A549 (cell line): ENCODE results near the gene C14orf119. TPM values are rescaled to one million over a fixed set of nuclear protein-coding genes. Genes with fewer than 3 reads are reported as not detected.

ENCODE experiments used
- ATAC-seq, 2 experiments: fragments of 200-7000 bp in 1 of 2; fragments of >200 bp in 1 of 2; cut with Nextera tagmentation in 1 of 2; cut with Tn5 transposase in 1 of 2; 3 replicates each; pipeline versions ENCODE4 v1.8.0 to v1.9.1; 2018 to 2020; ENCODE audit warnings: mild to moderate bottlenecking in 1 of 2, moderate library complexity in 1 of 2
- CTCF ChIA-PET: fragments of 300-600 bp; sonication (Branson Sonifier 250); formaldehyde crosslinking; extraction: SDS; loops from one replicate; lab custom pipeline; 2021; ENCODE audit warnings: antibody characterized with exemption, inconsistent platforms; lab: Yijun Ruan, JAX
- POLR2A ChIA-PET: fragments of 350-600 bp; formaldehyde crosslinking; extraction: SDS; loops from one replicate; lab custom pipeline; 2021; ENCODE audit warnings: antibody characterized with exemption, inconsistent platforms; lab: Yijun Ruan, JAX
- DNase-seq, 2 experiments: peaks; one replicate each; pipeline versions ENCODE4 v3.0.0 to v3.0.0-alpha.2; 2011 to 2016; ENCODE audit warnings: low read depth in 1 of 2, low spot score in 1 of 2
- FAIRE-seq: peaks from 2 replicates; lab custom pipeline; 2011; peaks lifted over from hg19 to GRCh38; lab: Jason Lieb, UNC
- H3K27ac ChIP-seq, 2 experiments: fragments of >200 bp; sonication (Bioruptor Twin); formaldehyde crosslinking; 3 replicates each; pipeline ENCODE4 v1.5.1; 2016 to 2017
- H3K4me1 ChIP-seq: fragments of >200 bp; sonication (Bioruptor Twin); formaldehyde crosslinking; 3 replicates; pipeline ENCODE4 v1.6.1; 2016
- H3K4me2 ChIP-seq: fragments of >200 bp; sonication (Bioruptor Twin); formaldehyde crosslinking; 3 replicates; pipeline ENCODE4 v1.6.1; 2016
- H3K4me3 ChIP-seq: fragments of >200 bp; sonication (Bioruptor Twin); formaldehyde crosslinking; 3 replicates; pipeline ENCODE4 v1.5.1; 2016
- H3K9me3 ChIP-seq: fragments of >200 bp; sonication (Bioruptor Twin); formaldehyde crosslinking; 3 replicates; pipeline ENCODE4 v1.6.1; 2016
- CBX2 ChIP-seq: fragments of 200-600 bp; sonication (generic); IDR thresholded peaks from 2 replicates; pipeline ENCODE4 v1.6.1; 2016; ENCODE audit warnings: low read depth, mild to moderate bottlenecking, borderline replicate concordance
- CEBPB ChIP-seq, 2 experiments: fragments of >200 bp in 1 of 2; sonication (Bioruptor Twin) in 1 of 2; formaldehyde crosslinking in 1 of 2; IDR thresholded peaks; 2 replicates each; pipeline ENCODE4 v1.6.1; 2012 to 2016
- CHD4 ChIP-seq: fragments of 200-600 bp; sonication (generic); IDR thresholded peaks from 2 replicates; pipeline ENCODE4 v1.6.1; 2016; ENCODE audit warnings: antibody characterized with exemption, mild to moderate bottlenecking, borderline replicate concordance
- E2F6 ChIP-seq: IDR thresholded peaks from 2 replicates; pipeline ENCODE4 v1.6.1; 2012; ENCODE audit warnings: low read depth, borderline replicate concordance
- EHMT2 ChIP-seq: fragments of 200-600 bp; sonication (generic); IDR thresholded peaks from 2 replicates; pipeline ENCODE4 v1.6.1; 2016; ENCODE audit warnings: antibody characterized with exemption, low read depth, mild to moderate bottlenecking, moderate library complexity
- ESRRA ChIP-seq: fragments of 150-350 bp; IDR thresholded peaks from 2 replicates; pipeline ENCODE4 v1.6.1; 2014; ENCODE audit warnings: mild to moderate bottlenecking, low read length, borderline replicate concordance
- FOSL2 ChIP-seq, 2 experiments: fragments of 450-650 bp in 1 of 2; fragments of >200 bp in 1 of 2; sonication (Bioruptor Twin) in 1 of 2; formaldehyde crosslinking; IDR thresholded peaks; 2 replicates each; pipeline versions ENCODE4 v1.5.0 to v1.6.1; 2016 to 2020; ENCODE audit warnings: mild to moderate bottlenecking in 1 of 2, moderate library complexity in 1 of 2
- FOXS1 ChIP-seq: fragments of 250-450 bp; sonication (Bioruptor Pico); IDR thresholded peaks from 2 replicates; pipeline ENCODE4 v1.5.0; 2020; ENCODE audit warnings: mild to moderate bottlenecking, moderate library complexity
- HEYL ChIP-seq: fragments of 250-450 bp; sonication (Bioruptor Pico); IDR thresholded peaks from 2 replicates; pipeline ENCODE4 v1.8.0; 2021; ENCODE audit warnings: mild to moderate bottlenecking, moderate library complexity
- HOXB13 ChIP-seq: fragments of 250-450 bp; sonication (Bioruptor Pico); IDR thresholded peaks from 2 replicates; pipeline ENCODE4 v1.5.0; 2020; ENCODE audit warnings: low read depth, mild to moderate bottlenecking, moderate library complexity
- JUNB ChIP-seq: fragments of >200 bp; sonication (Bioruptor Twin); formaldehyde crosslinking; IDR thresholded peaks from 2 replicates; pipeline ENCODE4 v1.6.1; 2016
- KDM1A ChIP-seq: fragments of 200-600 bp; sonication (generic); IDR thresholded peaks from 2 replicates; pipeline ENCODE4 v1.6.1; 2016; ENCODE audit warnings: low read depth, mild to moderate bottlenecking
- KDM5A ChIP-seq: fragments of 200-600 bp; sonication (generic); IDR thresholded peaks from 2 replicates; pipeline ENCODE4 v1.6.1; 2016; ENCODE audit warnings: antibody characterized with exemption, mild to moderate bottlenecking
- MAFK ChIP-seq: fragments of 450-650 bp; IDR thresholded peaks from 2 replicates; pipeline ENCODE4 v1.6.1; 2014; ENCODE audit not compliant: partially characterized antibody
- MAX ChIP-seq: IDR thresholded peaks from 2 replicates; pipeline ENCODE4 v1.6.1; 2012
- MAZ ChIP-seq: fragments of 150-350 bp; IDR thresholded peaks from 2 replicates; pipeline ENCODE4 v1.6.1; 2014; ENCODE audit warnings: antibody characterized with exemption, low read depth, low read length, borderline replicate concordance
- POLR2A ChIP-seq: IDR thresholded peaks from 2 replicates; pipeline ENCODE4 v1.6.1; 2012; ENCODE audit warnings: mild to moderate bottlenecking, low read length
- SMC3 ChIP-seq: fragments of >200 bp; sonication (Bioruptor Twin); formaldehyde crosslinking; IDR thresholded peaks from 3 replicates; pipeline ENCODE4 v1.6.1; 2018; ENCODE audit warnings: inconsistent platforms
- TFCP2L1 ChIP-seq: fragments of 250-450 bp; sonication (Bioruptor Pico); IDR thresholded peaks from 2 replicates; pipeline ENCODE4 v1.5.0; 2021; ENCODE audit warnings: mild to moderate bottlenecking
- USF2 ChIP-seq: fragments of 450-650 bp; IDR thresholded peaks from 2 replicates; pipeline ENCODE4 v1.6.1; 2014; ENCODE audit warnings: antibody characterized with exemption
- ZFP36 ChIP-seq: fragments of 450-650 bp; IDR thresholded peaks from 2 replicates; pipeline ENCODE4 v1.6.1; 2014; ENCODE audit warnings: borderline replicate concordance; ENCODE audit not compliant: partially characterized antibody
- ZNF302 ChIP-seq: fragments of 250-450 bp; sonication (Bioruptor Pico); IDR thresholded peaks from 2 replicates; pipeline ENCODE4 v1.9.0; 2021; ENCODE audit warnings: inconsistent platforms, mild to moderate bottlenecking, moderate library complexity
- ZSCAN20 ChIP-seq: fragments of 250-450 bp; sonication (Bioruptor Pico); IDR thresholded peaks from 2 replicates; pipeline ENCODE4 v1.8.0; 2022; ENCODE audit warnings: mild to moderate bottlenecking, moderate library complexity
- WGBS: methylation state at CpG from one replicate; pipeline ENCODE4 v1.1.6; 2017; ENCODE audit errors: missing lambda C conversion rate; 5-methylcytosine and 5-hydroxymethylcytosine counted together
- polyA plus RNA-seq, 4 experiments: library from polyadenylated mRNA; depleted of rRNA in 3 of 4; stranded (reverse); fragments of >200 nt; fragmentation: RNase III in 1 of 4; extraction: RNeasy Plus Mini Kit Qiagen cat#74134 plus additional on column Dnase treatment in 1 of 4; gene quantifications; 2 replicates in 3 of 4; 3 replicates in 1 of 4; pipeline ENCODE4 v1.2.3, GENCODE V29; 2011 to 2017
- TF ChIP-seq, protein P1 (sequence below): fragments of >200 bp; sonication (Bioruptor Twin); formaldehyde crosslinking; IDR thresholded peaks from 3 replicates; pipeline ENCODE4 v1.6.1; 2016

Gene C14orf119
- polyA plus RNA-seq, 2 of the 4 experiments (the other 2 are of a cell fraction) = 82.5 to 102 TPM

GRCh38 chr14:23121361-23121771, 26.1 kb downstream of the C14orf119 start:
- CTCF ChIA-PET = interaction anchor here (0.6 to 24.2 kb wide), 45 partner anchors 9 to 253 kb away, joined by 3 to 848 read pairs (median 5); partner anchors contain the start of genes ACIN1, C14orf119, PPP1R3E and SLC7A8
- Histone ChIP-seq H3K9me3 (no peaks in the 10 kb centered on the region), H3K4me3 (no peak overlapping the region)
- no peak for DNase-seq
- TF ChIP-seq ZFP36 = no peak
- no peak for TF ChIP-seq POLR2A
- TF ChIP-seq SMC3 = no peak
- no peak for TF ChIP-seq MAZ
- TF ChIP-seq, protein P1, sequence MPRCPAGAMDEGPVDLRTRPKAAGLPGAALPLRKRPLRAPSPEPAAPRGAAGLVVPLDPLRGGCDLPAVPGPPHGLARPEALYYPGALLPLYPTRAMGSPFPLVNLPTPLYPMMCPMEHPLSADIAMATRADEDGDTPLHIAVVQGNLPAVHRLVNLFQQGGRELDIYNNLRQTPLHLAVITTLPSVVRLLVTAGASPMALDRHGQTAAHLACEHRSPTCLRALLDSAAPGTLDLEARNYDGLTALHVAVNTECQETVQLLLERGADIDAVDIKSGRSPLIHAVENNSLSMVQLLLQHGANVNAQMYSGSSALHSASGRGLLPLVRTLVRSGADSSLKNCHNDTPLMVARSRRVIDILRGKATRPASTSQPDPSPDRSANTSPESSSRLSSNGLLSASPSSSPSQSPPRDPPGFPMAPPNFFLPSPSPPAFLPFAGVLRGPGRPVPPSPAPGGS = no peak
- no peak for TF ChIP-seq FOSL2 (IDR thresholded peaks at IDR 0.05)
- no peak for TF ChIP-seq FOSL2 (CRISPR knock-in tag; IDR thresholded peaks at IDR 0.05)
- no peak for TF ChIP-seq CHD4
- no peak for TF ChIP-seq EHMT2
- TF ChIP-seq MAFK = no peak
- TF ChIP-seq CEBPB (IDR thresholded peaks at IDR 0.05) = no peak
- TF ChIP-seq ZSCAN20 (CRISPR knock-in tag) = no peak
- TF ChIP-seq, all 56 proteins: peak for 0
- no peak for ATAC-seq
- 62% methylated on average over 6 of the region's 6 CpGs for WGBS
- Histone ChIP-seq H3K4me1 (no peaks in the 10 kb centered on the region), H3K27ac (no peak overlapping the region; a peak in 1 of 6 replicates), H3K4me2 (no peak overlapping the region)
- POLR2A ChIA-PET = interaction anchor here (1.0 kb wide), 1 partner anchor 66 kb away, joined by 6 read pairs; no protein-coding TSS in a partner anchor
- no peak for FAIRE-seq

DNA sequence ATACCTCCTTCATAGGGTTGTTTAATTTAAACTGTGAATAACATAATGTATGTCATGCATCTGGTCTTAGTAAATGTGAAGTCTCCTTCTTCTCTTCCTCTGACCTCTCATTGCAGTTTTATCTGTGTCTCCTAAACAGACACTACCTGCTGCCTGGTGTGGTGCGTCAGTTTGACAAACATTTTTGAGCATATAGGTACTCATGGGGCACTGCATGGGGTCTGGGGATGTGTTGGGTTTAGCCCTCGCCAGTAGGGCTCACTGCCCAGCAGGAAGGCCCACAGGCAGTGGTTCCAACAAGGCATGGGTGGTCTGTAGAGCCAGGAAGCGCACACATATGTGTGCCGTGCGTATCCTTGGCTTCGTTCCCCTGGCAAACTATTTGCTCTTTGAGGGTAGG, 26.8 kb downstream of the C14orf119 start:
- CTCF ChIA-PET = interaction anchor here (0.6 to 24.2 kb wide), 23 partner anchors 9 to 182 kb away, joined by 3 to 848 read pairs (median 10); partner anchors contain the start of genes ACIN1, C14orf119, PPP1R3E and SLC7A8
- no peak for FAIRE-seq
- TF ChIP-seq KDM5A (no peak), HOXB13 (CRISPR knock-in tag) (no peak), E2F6 (no peak)
- TF ChIP-seq, all 56 proteins: peak for 0
- Histone ChIP-seq H3K9me3 (no peaks in the 10 kb centered on the region), H3K4me2 (no peak overlapping the region), H3K27ac (no peak overlapping the region), H3K4me3 (no peak overlapping the region), H3K4me1 (no peaks in the 10 kb centered on the region)
- 85% methylated on average over 6 of the region's 6 CpGs for WGBS
- POLR2A ChIA-PET = no interaction called here
- no peak for ATAC-seq
- DNase-seq = no peak

- DNase-seq (no peak), ATAC-seq (no peak), FAIRE-seq (no peak)
- WGBS = 60% methylated on average over 8 of the region's 8 CpGs
- Histone ChIP-seq H3K4me1 (no peaks in the 10 kb centered on the region), H3K4me2 (no peak overlapping the region), H3K27ac (no peak overlapping the region), H3K9me3 (no peaks in the 10 kb centered on the region), H3K4me3 (no peak overlapping the region)
- ChIA-PET POLR2A (interaction anchor here (0.6 kb wide), 1 partner anchor 176 kb away, joined by 6 read pairs; no protein-coding TSS in a partner anchor), CTCF (interaction anchor here (2.2 to 24.2 kb wide), 3 partner anchors 47 to 56 kb away, joined by 6 to 848 read pairs (median 19); partner anchors contain the start of gene SLC7A8)
- TF ChIP-seq EHMT2 = no peak
- TF ChIP-seq, all 56 proteins: peak for 0
These were observed 28.1 kb downstream of the C14orf119 start for GRCh38 chr14:23123419-23123818.

DNA sequence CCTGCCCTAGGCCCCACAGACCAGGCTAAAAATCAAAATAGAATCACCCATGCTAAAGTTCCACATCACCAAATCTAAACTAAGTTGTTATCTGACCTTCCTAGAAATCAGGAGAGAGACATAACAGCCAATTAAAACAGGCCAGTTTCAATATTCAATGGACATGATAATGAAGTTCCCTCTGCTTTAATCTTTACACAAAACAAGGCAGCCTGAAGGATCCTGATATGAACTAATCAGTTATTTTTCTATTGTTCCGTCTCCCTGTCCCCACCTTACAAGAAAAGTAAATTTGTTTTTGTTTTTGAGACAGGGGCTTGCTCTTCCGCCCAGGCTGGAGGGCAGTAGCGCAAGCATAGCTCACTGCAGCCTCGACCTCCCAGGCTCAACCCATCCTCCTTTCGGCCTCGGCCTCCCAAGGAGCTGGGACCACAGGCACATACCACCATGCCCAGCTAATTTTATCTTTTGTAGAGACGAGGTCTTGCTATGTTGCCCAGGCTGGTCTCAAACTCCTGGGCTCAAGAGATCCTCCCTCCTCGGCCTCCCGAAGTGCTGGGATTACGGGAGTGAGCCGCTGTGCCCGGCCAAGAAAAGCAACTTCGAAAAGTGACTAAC, 29.1 kb downstream of the C14orf119 start:
- WGBS = 72% methylated on average over 13 of the region's 13 CpGs
- Histone ChIP-seq H3K4me2 (no peak overlapping the region), H3K4me1 (no peaks in the 10 kb centered on the region), H3K27ac (no peak overlapping the region), H3K9me3 (no peaks in the 10 kb centered on the region), H3K4me3 (no peak overlapping the region)
- DNase-seq (no peak), ATAC-seq (no peak), FAIRE-seq (no peak)
- TF ChIP-seq FOSL2 (IDR thresholded peaks at IDR 0.05) (no peak), FOSL2 (CRISPR knock-in tag; IDR thresholded peaks at IDR 0.05) (no peak), FOXS1 (CRISPR knock-in tag) (no peak), ZSCAN20 (CRISPR knock-in tag) (no peak), MAX (no peak), EHMT2 (no peak), JUNB (no peak), CEBPB (IDR thresholded peaks at IDR 0.05) (no peak), USF2 (no peak), KDM1A (no peak), HEYL (CRISPR knock-in tag) (no peak), ZNF302 (no peak), ESRRA (no peak), TFCP2L1 (CRISPR knock-in tag) (no peak), CBX2 (no peak)
- CTCF ChIA-PET = interaction anchor here (0.9 to 24.2 kb wide), 5 partner anchors 48 to 255 kb away, joined by 3 to 848 read pairs (median 3); partner anchors contain the start of gene SLC7A8
- POLR2A ChIA-PET = no interaction called here
